DMS53 (cell line): ENCODE data around the gene RNASE8.
A peak's percentile ranks its signal among the peaks of the same experiment; 100 is the strongest.
"Not testable (repeated sequence)": the region's sequence is repeated elsewhere in the genome, so short reads cannot be mapped to it uniquely, and the experiment has no call there.

Experiments
- DNase-seq: peaks from one replicate; lab custom pipeline; 2025; lab: John Stamatoyannopoulos, UW

RNASE8 gene

DNA sequence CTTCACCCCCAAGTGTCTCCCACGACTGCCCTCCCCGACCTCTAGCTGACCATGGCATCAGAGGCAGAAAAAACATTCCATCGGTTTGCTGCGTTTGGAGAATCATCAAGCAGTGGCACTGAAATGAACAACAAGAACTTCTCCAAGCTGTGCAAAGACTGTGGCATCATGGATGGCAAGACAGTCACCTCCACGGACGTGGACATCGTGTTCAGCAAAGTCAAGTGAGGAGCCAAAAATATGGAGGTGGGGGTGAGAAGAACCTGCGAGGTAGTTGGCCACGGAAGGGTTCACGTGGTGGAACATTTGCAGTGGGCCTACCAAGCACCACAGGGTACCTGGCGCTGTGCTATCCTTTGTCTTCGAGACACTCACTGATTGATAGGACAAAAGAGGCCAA, 27.1 kb upstream of the RNASE8 start:
- DNase-seq = no peak

DNA sequence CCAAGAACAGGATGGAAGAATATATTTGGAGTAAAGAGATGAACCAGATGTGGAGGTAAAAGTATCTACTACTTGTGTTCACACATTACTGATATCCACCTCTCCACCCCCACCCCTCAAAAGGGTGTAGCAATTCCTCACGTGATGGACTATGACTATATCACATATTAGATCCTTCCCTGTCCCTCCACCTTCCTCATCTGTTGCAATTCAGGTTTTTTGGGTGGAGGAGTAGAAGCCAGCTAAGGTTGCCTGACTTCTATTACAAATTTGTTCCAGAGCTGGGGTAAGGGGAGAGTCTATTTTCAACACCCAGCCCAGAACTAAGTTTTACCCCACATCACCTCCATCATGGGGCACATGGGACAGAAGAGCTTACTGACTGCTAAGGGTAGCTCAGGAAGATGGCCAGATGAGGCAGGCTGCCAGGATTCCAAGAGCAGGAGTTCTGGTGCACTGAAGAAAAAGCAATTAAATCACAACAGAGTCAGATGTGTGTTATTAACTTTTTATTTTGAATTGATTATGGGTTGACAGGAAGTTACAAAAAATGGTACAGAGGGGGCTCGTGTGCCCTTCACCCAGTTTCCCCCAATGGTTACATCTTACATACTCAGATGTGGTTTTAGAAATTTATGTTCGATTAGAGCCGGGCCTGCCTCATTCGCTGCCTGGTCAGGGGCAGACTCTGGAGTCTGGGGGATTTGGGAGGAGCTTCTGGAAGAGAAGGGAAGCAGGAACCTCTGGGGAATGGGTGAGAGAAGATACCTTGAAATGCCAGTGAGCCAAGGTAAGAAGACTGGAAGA, 25.1 kb upstream of the RNASE8 start:
- DNase-seq = no peak

DNA sequence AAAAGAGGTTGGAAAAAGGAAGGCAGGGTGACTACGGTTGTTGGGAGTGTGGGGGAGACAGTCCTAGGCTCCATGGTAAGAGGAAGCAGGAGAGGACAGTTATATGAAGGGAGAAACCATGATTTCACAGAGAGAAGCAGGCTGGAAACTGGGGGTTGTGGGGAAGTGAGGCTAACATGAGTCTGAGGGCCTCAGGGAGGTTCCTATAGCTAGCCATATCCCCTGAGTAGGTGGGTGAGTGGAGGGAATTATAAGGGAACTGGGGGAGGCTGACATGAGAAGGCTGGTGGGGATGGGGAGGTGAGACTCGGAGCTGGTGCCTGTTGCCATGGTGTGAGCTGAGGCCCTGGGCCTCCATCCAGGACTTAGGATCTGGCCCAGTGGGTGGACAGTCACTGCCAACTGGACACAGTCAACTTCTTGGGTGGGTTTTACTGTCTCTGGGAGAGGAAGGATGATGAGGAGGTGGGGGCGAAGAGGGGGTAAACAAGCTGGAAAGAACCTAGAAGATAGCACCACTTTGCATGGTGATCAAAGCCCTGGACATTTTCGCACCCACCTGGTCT, 24.4 kb upstream of the RNASE8 start:
- no peak for DNase-seq

- no peak for DNase-seq
Observed at GRCh38 chr14:21034707-21035106, 22.9 kb upstream of the RNASE8 start, which contains the start of gene RNASE13. Gene RNASE13 (minus strand): TSS chr14:21034807. CDS start chr14:21034288, 519 bp downstream.

DNA sequence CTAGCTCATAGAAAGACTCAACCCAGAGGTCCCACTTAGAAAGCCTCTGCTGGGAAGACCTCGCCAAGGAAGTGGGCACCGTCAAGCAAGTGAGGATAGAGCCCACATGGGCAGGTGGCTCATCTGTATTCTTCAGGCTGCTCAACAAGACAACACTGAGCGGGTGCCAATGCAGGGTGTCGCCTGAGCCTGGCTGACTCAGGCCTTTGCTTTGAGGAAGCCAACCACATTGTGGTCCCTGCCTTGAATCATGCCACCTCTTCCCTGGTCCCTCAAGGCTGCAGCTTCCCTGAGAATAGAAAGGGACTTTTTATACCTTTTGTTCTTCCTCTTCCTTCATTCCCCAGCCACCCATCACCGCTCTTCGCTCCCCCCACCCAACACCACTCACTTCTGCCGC, 20.9 kb upstream of the RNASE8 start:
- DNase-seq = no peak

GRCh38 chr14:21037156-21037555, 20.5 kb upstream of the RNASE8 start:
- no peak for DNase-seq

DNA sequence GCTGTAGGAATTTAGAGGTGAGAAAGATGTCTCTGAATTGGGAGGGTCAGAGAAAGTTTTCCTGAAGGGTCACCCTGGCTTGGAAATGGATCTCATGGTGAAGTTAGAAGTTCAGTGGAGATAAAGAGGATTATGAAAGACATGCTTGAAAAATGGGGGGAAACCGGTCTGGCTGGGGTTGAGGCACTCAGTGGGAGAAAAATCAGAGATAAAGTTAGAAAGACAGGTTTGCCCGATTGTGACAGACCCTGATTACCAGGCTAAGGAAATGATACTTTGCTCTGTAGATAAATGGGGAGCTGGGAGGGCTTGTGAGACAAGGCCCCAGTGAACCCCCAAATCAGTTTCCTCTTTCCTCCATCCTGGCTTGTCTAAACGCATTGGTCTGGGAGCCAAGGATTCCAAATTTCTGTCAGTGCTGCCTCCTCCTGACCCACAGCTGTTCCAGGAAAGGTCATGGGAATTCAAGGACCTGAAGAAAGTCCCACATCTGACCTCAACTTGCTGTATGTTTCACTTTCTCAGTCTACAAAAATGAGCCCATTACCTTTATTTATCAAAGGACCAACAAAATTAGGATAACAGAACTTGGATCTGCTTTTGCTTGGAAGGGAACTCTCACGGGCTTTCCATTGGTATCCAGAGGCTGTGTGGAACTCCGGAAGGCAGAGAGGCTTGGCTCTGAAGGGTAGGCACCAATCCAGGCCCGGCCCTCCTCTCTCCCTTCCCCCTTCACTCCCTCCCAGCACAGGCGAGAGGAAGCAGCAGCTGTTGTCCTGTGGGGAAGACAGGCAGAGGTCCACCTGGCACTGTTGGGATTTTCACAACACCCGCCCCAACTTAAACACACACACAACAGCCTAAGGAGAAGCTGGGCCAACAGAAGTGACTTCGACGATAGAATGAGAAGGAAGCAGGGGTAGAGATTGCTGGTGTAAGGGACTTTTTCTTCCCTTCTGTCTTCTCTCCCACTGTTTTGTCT, 18.9 kb upstream of the RNASE8 start:
- peak; percentile 67 for DNase-seq

GRCh38 chr14:21039585-21040369, 17.8 kb upstream of the RNASE8 start:
- peak; percentile 57 for DNase-seq

DNA sequence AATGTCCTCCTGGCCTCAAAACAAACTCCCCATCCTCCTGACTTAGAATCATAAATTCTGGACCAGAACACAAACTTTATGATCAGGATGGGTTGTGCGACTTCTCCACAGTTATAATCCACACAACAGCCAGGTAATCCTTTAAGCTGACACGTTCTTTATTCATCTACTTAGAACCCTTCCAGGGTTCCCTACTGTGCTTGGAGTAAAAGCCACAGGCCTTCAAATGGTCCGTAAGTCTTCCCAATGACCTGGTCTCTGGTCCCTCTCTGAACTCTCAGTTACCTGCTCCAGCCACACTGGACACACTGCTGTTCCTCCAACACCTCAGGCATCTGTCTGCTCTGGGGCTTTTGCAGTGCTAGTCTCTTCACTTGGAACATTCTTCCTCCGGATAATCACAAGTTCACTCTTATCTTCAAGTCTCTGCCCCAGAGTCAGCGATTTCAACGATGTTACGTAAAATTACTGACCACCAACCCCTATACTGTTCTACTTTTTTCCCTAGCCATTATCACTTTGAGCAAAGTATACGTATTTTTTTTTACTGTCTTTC, 17.2 kb upstream of the RNASE8 start:
- no peak for DNase-seq

- DNase-seq = not testable (repeated sequence)
Observed at GRCh38 chr14:21040941-21041340, 16.7 kb upstream of the RNASE8 start.

DNA sequence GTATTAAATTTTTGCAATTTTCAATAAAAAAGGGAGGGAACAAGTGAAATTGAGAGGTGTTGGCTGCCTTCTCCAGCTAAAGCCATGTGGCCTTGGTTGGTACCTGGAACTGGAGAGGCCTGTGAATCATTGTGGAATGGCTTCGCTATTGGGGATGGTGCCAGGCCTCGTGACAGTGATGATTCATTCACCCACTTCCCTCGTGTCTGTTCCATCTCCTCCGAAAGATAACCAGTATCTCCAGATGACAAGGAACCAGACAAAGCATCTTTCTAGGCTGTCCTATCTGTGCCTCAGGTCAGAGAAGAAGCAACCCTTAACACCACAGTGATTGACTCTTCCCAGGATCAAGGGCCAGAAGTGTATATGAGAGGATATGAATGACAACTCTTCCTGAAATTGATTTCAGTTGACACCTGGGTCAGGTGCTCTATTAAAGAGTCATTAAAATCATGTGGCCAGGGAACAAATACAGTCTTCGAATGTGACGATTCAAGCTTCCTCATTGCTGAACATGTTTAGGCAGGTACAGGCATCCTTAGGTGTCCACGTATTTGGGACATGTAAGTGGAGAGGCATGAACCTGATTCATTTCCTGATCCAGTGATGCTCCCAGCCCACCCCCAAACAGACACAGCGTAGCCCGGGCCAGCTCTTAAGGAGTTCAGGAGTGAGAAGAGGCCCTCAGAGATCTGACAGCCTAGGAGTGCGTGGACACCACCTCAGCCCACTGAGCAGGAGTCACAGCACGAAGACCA, 15.8 kb upstream of the RNASE8 start, which contains the start of gene RNASE7:
TSS of gene RNASE7 (plus strand) at position 687 of the 758 bp plus-strand sequence. CDS start 631 bp downstream, outside the sequence.
- no peak for DNase-seq

- no peak for DNase-seq
Observed at GRCh38 chr14:21042918-21043317, 14.7 kb upstream of the RNASE8 start.

DNA sequence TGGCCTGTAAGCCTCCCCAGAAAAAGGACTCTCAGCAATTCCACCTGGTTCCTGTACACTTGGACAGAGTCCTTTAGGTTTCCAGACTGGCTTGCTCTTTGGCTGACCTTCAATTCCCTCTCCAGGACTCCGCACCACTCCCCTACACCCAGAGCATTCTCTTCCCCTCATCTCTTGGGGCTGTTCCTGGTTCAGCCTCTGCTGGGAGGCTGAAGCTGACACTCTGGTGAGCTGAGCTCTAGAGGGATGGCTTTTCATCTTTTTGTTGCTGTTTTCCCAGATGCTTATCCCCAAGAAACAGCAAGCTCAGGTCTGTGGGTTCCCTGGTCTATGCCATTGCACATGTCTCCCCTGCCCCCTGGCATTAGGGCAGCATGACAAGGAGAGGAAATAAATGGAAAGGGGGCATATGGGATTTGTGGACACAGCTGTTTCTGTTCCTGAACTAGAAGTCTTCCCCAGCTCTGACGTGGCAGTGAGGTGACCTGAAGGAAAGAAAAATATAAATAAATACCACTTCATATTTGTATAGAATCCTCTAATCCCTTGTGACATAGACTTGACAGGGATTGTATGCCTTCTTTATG, 14.1 kb upstream of the RNASE8 start:
- DNase-seq = peak; percentile 4

- DNase-seq = no peak
Observed at GRCh38 chr14:21043974-21044618, 13.5 kb upstream of the RNASE8 start.

- DNase-seq = no peak
Observed at GRCh38 chr14:21047378-21047781, 10.2 kb upstream of the RNASE8 start.

DNA sequence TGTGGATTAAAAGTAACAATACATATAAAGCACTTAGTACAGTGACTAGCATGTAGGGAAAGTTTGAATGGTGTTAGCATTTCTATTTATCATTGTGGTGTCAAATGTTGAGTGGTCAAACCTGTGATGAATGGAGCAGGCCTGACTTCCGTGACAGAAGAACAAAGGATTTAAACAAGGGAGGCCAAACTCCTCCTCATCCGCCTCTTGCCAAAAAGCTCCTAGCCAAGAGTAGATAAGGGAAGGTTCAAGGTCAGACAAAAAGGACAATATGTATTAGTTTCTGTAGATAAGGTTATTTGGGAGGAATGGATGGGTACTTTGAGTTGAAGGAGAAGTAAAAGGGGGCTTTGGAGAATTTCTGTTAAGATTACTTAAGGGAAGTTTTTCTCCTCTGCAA, 9.0 kb upstream of the RNASE8 start:
- DNase-seq = no peak

DNA sequence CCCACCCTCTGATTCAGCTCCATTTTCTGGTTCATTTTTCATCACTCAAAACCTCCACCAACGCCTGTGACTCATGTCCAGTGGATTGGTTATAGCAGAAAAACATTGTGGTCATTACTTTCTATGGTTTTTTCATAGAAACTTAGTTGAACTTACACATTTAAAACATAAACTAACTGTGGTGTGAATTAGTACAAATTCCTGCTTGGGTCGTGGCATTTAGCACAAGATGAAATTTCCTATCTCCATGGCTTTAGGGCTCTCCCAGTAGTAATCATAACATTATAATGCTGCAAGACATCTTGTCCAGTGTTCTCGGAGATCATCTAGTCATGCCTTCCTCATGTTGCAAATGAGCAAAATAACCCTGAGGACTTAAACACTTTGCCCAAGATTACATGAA, 8.3 kb upstream of the RNASE8 start:
- no peak for DNase-seq

- no peak for DNase-seq
Observed at GRCh38 chr14:21050597-21050996, 7.0 kb upstream of the RNASE8 start.
